ENCODE results near the gene WSCD2. TPM values are rescaled to one million over a fixed set of nuclear protein-coding genes. Genes with fewer than 3 reads are reported as not detected.

Gene WSCD2
- polyA plus RNA-seq, 1 donor from 2014 or later: 5.8 TPM

DNA sequence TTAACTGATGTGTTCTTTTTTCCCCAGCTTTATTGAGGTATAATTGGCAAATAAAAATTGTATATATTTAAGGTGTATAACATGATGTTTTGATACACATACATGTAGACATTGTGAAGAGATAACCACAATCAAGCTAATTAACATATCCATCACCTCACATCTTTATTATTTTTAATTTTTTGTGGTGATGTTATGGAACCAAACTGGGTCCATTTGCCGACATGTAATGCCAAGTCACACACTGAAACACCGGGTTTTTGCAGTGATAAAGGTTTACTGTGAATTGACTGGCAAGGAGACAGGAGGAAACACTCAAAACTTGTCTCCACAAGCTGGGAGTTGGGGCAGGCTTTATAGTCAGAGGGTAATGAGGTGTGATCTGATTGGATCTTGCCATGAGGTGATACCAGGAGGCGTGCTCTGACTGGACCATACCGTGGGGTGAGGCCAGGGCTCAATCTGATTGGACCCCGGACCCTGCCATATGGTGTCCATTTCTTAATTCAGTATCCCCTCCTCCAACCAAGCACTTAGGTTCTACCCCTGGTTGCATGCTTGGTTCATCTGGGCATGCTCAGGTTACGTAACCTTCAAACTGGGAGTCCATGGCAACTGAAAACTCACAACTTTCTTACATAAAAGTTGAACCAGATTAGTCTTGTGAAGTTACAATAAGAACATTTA, 11.8 kb upstream of the WSCD2 start:
- no peak for TF ChIP-seq MXI1 (conservative IDR thresholded peaks at IDR 0.05; ENCODE audit: poor library complexity, severe bottlenecking)
- TF ChIP-seq TAF1 (IDR thresholded peaks at IDR 0.05; ENCODE audit: low read depth): no peak
- TF ChIP-seq, protein P1, sequence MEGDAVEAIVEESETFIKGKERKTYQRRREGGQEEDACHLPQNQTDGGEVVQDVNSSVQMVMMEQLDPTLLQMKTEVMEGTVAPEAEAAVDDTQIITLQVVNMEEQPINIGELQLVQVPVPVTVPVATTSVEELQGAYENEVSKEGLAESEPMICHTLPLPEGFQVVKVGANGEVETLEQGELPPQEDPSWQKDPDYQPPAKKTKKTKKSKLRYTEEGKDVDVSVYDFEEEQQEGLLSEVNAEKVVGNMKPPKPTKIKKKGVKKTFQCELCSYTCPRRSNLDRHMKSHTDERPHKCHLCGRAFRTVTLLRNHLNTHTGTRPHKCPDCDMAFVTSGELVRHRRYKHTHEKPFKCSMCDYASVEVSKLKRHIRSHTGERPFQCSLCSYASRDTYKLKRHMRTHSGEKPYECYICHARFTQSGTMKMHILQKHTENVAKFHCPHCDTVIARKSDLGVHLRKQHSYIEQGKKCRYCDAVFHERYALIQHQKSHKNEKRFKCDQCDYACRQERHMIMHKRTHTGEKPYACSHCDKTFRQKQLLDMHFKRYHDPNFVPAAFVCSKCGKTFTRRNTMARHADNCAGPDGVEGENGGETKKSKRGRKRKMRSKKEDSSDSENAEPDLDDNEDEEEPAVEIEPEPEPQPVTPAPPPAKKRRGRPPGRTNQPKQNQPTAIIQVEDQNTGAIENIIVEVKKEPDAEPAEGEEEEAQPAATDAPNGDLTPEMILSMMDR (IDR thresholded peaks at IDR 0.05; ENCODE audit: poor library complexity, severe bottlenecking): no peak
- no peak for TF ChIP-seq POLR2AphosphoS5 (IDR thresholded peaks at IDR 0.05)
- TF ChIP-seq EP300 (conservative IDR thresholded peaks at IDR 0.05; ENCODE audit: poor library complexity, severe bottlenecking): no peak
- TF ChIP-seq SMC3 (conservative IDR thresholded peaks at IDR 0.05; ENCODE audit: poor library complexity): no peak
- TF ChIP-seq RAD21 (conservative IDR thresholded peaks at IDR 0.05): no peak
- TF ChIP-seq, protein P2, sequence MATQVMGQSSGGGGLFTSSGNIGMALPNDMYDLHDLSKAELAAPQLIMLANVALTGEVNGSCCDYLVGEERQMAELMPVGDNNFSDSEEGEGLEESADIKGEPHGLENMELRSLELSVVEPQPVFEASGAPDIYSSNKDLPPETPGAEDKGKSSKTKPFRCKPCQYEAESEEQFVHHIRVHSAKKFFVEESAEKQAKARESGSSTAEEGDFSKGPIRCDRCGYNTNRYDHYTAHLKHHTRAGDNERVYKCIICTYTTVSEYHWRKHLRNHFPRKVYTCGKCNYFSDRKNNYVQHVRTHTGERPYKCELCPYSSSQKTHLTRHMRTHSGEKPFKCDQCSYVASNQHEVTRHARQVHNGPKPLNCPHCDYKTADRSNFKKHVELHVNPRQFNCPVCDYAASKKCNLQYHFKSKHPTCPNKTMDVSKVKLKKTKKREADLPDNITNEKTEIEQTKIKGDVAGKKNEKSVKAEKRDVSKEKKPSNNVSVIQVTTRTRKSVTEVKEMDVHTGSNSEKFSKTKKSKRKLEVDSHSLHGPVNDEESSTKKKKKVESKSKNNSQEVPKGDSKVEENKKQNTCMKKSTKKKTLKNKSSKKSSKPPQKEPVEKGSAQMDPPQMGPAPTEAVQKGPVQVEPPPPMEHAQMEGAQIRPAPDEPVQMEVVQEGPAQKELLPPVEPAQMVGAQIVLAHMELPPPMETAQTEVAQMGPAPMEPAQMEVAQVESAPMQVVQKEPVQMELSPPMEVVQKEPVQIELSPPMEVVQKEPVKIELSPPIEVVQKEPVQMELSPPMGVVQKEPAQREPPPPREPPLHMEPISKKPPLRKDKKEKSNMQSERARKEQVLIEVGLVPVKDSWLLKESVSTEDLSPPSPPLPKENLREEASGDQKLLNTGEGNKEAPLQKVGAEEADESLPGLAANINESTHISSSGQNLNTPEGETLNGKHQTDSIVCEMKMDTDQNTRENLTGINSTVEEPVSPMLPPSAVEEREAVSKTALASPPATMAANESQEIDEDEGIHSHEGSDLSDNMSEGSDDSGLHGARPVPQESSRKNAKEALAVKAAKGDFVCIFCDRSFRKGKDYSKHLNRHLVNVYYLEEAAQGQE (IDR thresholded peaks at IDR 0.05; ENCODE audit: borderline replicate concordance): no peak
- no peak for TF ChIP-seq EZH2 (IDR thresholded peaks at IDR 0.05; ENCODE audit: borderline replicate concordance, insufficient read depth, low read length, poor library complexity, severe bottlenecking)

DNA sequence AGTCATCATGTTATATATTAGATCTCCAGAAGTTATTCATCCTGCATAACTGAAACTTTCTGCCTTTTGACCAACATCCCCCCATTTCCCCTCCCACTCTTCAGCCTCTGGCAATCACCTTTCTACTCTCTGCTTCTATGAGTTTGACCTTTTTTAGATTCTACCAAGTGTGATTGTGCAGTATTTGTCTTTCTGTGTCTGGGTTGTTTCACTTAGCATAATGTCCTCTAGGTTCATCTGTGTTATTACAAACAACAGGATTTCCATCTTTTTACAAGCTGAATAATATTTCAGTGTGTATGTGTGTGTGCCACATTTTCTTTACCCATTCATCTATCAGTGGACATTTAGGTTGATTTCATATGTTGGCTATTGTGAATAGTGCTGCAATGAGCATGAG, 11.2 kb upstream of the WSCD2 start:
- TF ChIP-seq EP300 (conservative IDR thresholded peaks at IDR 0.05; ENCODE audit: poor library complexity, severe bottlenecking): no peak
- TF ChIP-seq, protein P2 (IDR thresholded peaks at IDR 0.05; ENCODE audit: borderline replicate concordance): no peak
- no peak for TF ChIP-seq TAF1 (IDR thresholded peaks at IDR 0.05; ENCODE audit: low read depth)
- no peak for TF ChIP-seq POLR2AphosphoS5 (IDR thresholded peaks at IDR 0.05)
- TF ChIP-seq EZH2 (IDR thresholded peaks at IDR 0.05; ENCODE audit: borderline replicate concordance, insufficient read depth, low read length, poor library complexity, severe bottlenecking): no peak
- TF ChIP-seq SMC3 (conservative IDR thresholded peaks at IDR 0.05; ENCODE audit: poor library complexity): no peak
- TF ChIP-seq RAD21 (conservative IDR thresholded peaks at IDR 0.05): no peak
- TF ChIP-seq MXI1 (conservative IDR thresholded peaks at IDR 0.05; ENCODE audit: poor library complexity, severe bottlenecking): no peak
- TF ChIP-seq, protein P1 (IDR thresholded peaks at IDR 0.05; ENCODE audit: poor library complexity, severe bottlenecking): no peak
- Histone ChIP-seq H3K79me2 (replicated peaks; ENCODE audit: insufficient read depth, low read length) (no peaks in the 10 kb centered on the region), H3K9me3 (ENCODE audit: low read length) (no peaks in the 10 kb centered on the region), H3K4me2 (ENCODE audit: low read length) (no peak overlapping the region), H4K20me1 (ENCODE audit: insufficient read depth) (no peaks in the 10 kb centered on the region), H3K9me2 (ENCODE audit: insufficient read depth, low read length) (no peaks in the 10 kb centered on the region), H3F3A (ENCODE audit: insufficient read depth, low read length, poor library complexity, severe bottlenecking) (no peaks in the 10 kb centered on the region), H3K9ac (ENCODE audit: low read length) (no peak overlapping the region), H3K27me3 (ENCODE audit: insufficient read depth, low read depth, low read length) (no peaks in the 10 kb centered on the region), H2AFZ (ENCODE audit: low read depth, low read length) (no peak overlapping the region), H3K27ac (ENCODE audit: low read length) (no peak overlapping the region), H3K36me3 (ENCODE audit: insufficient read depth, low read length) (no peaks in the 10 kb centered on the region), H3K4me3 (ENCODE audit: low read length) (no peak overlapping the region)

More for the DNA sequence above, 11.8 kb upstream of the WSCD2 start:
- Histone ChIP-seq H4K20me1 (ENCODE audit: insufficient read depth) (no peaks in the 10 kb centered on the region), H3K27ac (ENCODE audit: low read length) (no peak overlapping the region), H3K9me2 (ENCODE audit: insufficient read depth, low read length) (no peaks in the 10 kb centered on the region), H3K79me2 (replicated peaks; ENCODE audit: insufficient read depth, low read length) (no peaks in the 10 kb centered on the region), H3K27me3 (ENCODE audit: insufficient read depth, low read depth, low read length) (no peaks in the 10 kb centered on the region), H3K9me3 (ENCODE audit: low read length) (no peaks in the 10 kb centered on the region), H3K9ac (ENCODE audit: low read length) (no peak overlapping the region), H3F3A (ENCODE audit: insufficient read depth, low read length, poor library complexity, severe bottlenecking) (no peaks in the 10 kb centered on the region), H3K4me3 (ENCODE audit: low read length) (no peak overlapping the region), H2AFZ (ENCODE audit: low read depth, low read length) (no peak overlapping the region), H3K4me2 (ENCODE audit: low read length) (no peak overlapping the region), H3K36me3 (ENCODE audit: insufficient read depth, low read length) (no peaks in the 10 kb centered on the region)

Measured in neural cell (in vitro differentiated cells).